CD4-positive, alpha-beta T cell treated with Interleukin-2 at 100 ng/mL for 4 hours (primary cell): ENCODE data around the gene GSK3B.
A peak's percentile ranks its signal among the peaks of the same experiment; 100 is the strongest.
"Not testable (repeated sequence)": the region's sequence is repeated elsewhere in the genome, so short reads cannot be mapped to it uniquely, and the experiment has no call there.

Experiments used
- DNase-seq: peaks from one replicate; pipeline ENCODE4 v3.0.0-alpha.2; 2020; ENCODE audit warnings: low spot score

Gene GSK3B

GRCh38 chr3:120053647-120054046 is 40.6 kb downstream of the GSK3B start:
- DNase-seq, result not testable (repeated sequence)

GRCh38 chr3:120052677-120053076 is 41.6 kb downstream of the GSK3B start:
- DNase-seq, result no peak

GRCh38 chr3:120052225-120052624 is 42.0 kb downstream of the GSK3B start:
- DNase-seq, result no peak

DNA sequence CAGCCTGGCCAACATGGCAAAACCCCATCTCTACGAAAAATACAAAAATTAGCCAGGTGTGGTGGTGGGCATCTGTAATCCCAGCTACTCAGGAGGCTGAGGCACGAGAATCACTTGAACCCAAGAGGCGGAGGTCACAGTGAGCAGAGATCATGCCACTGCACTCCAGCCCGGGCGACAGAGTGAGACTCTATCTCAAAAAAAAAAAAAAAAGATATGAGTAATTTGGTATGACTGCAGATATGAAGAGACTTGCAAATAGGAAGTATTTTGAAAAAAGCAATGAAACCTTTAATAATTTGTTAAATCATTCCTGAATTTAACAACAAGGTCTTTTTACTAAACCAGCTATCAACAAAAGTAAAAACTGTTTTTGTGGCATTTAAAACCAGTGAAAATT is 42.7 kb downstream of the GSK3B start:
- DNase-seq, result not testable (repeated sequence)

DNA sequence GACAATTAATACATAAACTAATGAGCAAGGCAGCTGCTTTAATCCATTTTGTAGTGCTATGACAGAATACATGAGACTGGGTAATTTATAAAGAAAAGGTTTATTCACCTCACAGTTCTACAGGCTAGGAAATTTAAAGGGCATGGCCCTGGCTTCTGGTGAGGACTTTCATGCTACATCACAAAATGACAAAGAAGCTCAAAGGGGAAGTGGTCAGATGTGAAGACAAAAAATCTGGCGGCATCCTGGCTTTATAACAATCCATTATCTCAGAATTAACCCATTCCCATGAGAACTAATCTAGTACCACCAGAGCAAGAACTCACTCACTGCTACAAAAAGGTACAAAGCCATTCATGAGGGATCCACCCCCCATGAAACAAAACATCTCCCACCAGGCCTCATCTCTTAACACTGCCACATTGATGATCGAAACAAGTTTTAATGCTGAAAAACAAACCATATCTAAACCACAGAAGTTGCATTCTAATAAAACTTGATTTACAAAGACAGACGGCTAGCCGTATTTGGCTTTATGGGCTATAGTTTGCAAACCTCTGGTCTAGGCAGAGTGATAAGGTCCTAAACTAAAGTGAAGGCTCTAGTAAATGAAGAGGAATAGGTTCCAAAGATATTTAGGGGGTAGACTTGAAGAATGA is 44.2 kb downstream of the GSK3B start:
- DNase-seq, result no peak

GRCh38 chr3:120049072-120049471 is 45.2 kb downstream of the GSK3B start:
- no peak for DNase-seq

- DNase-seq, result no peak
Measured at GRCh38 chr3:120048355-120049041, 45.7 kb downstream of the GSK3B start.

GRCh38 chr3:120047686-120048085 is 46.6 kb downstream of the GSK3B start:
- no peak for DNase-seq

DNA sequence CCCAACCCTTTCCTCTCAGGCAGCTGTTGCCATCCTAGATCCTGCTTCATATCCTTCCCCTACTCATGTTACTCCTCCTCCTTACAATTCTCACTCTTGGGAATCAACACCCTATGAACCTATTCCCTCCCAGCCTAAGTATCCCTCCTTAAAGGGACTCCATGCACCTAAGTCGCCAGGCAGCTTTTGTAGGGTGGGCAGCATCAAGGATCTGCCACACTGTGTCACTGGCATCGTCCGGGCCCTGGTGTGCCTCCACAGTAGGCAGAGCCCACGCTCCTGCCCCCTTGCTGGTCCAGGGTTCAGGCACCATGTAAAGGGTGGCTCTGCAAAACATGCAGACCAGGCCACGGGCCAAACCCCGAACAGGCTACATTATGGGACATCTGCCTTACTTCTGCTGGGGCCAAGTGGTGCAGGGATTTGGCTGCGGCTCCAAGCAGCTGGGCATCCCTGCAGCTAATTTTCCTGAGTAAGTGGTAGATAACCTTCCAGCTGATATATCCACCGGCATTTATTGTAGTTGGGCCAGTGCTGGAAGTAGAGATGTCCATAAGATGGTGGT is 53.4 kb downstream of the GSK3B start:
- DNase-seq, result no peak

GRCh38 chr3:120039642-120040610 is 54.3 kb downstream of the GSK3B start:
- no peak for DNase-seq

DNA sequence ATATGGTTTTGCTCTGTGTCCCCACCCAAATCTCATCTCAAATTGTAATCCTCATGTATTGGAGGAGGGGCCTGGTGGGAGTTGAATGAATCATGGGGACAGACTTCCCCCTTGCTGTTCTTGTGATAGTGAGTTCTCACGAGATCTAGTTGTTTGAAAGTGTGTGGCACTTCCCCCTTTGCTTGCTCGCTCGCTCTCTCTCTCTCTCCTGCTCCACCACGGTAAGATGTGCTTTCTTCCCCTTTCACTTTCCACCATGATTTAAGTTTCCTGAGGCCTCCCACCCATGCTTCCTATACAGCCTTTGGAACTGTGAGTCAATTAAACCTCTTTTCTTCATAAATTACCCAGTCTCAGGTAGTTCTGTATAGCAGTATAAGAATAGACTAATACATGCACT is 60.7 kb downstream of the GSK3B start:
- no peak for DNase-seq

GRCh38 chr3:120031561-120031960 is 62.7 kb downstream of the GSK3B start:
- no peak for DNase-seq

DNA sequence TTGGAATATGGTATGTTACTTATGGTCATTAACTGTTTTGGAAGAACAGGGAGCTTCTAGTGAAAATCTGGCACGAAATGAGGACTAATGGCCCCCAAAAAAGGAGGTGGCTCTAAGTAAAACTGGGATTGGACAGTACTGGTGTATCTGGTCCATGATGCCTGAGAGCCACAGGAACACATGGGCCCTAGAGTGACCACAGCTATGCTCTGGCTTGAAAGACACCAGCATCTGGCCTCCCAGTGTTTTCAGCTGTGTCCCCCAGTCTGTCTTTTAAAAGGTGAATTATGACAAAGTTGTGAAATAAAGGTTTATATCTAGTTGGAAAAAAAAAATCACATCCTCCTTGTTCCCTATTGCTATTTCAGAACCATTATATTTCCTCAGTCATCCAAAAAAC is 64.5 kb downstream of the GSK3B start:
- DNase-seq, result no peak

DNA sequence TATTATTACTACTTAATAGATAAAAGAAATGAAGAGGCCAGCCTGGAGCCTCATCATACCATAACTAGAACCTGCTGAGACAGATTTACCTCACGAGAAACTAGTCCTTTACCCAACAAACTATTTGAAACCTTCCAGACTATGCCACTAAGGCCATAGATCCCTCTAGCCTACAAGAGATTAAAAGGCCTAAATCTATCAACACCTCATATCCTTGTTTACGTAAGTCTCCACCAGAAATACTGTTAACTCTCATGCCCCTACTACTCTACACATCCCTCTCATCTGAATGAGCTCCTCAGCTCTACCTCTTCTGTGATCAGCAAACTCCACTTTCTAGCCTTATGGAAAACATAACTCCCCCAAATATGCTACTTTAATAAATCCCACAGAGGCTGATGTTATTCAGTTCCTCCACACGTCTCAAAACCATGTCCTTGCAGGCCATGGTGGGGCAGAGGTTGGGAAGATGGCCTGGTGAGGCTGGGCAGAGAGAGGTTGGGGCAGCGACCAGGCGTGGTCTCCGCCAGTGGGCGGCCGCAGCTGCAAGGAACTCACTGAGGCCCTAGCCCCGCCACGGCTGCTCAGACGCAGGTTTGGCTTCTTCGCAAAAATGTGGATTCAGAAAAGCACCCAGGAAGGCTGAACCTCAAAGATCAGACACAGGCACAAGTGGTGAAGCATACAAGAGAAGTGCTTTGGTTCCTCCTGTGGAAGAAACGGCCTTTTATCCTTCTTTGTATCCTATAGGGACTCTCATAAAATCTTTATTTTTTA is 65.8 kb downstream of the GSK3B start:
- no peak for DNase-seq

GRCh38 chr3:120027226-120027625 is 67.0 kb downstream of the GSK3B start:
- no peak for DNase-seq

DNA sequence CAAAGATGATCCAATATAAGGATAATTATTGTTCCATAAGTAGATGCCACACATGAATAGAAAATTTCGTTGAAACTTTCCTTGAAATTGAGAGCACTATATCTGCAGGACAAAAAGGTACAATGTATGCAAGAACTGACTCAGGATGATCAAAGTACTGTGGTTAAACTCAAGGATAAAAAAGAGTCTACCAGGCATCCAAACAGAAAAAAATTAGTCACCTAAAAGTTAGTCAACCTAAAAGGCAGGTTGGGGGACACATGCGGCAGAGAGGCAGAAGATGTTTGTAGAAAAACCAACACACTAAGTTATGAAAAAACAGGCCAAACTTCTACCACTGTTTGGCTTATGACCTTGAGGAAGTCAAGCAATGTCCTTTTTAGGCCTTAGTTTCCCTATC is 68.7 kb downstream of the GSK3B start:
- DNase-seq, result peak; percentile 32

GRCh38 chr3:120024103-120024502 is 70.1 kb downstream of the GSK3B start:
- no peak for DNase-seq

DNA sequence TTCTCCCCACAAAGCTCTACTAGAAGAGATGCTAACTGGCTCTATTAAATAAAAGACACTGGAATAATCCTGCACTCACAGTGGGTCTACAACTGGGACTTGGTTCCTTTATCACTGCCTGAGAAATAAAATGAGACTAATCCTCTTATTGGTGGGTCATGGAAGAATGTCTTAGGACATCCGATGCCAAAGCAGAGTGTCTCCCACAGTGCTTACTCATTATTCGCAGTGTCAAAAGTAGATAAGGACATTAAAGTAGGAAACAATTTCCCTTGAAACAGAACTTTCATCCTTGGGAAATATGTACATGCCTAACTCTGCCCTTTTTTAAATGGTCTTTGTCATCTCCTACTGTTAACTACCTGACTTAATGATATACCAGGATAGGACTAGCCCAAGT is 71.5 kb downstream of the GSK3B start:
- no peak for DNase-seq

DNA sequence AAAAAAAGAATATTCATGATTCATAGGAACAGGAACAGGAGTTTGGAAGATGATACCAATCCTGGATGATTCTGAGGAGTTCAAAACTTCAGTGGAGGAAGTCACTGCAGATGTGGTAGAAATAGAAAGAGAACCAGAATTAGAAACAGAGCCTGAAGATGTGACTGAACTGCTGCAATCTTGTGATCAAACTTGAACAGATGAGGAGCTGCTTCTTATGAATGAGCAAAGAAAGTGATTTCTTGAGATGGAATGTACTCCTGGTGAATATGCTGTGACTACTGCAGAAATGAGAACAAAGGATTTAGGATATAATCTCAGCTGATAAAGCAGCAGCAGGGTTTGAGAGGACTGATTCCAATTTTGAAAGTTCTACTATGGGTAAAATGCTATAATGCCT is 72.7 kb downstream of the GSK3B start:
- DNase-seq, result no peak

GRCh38 chr3:120018299-120018698 is 75.9 kb downstream of the GSK3B start:
- no peak for DNase-seq

- DNase-seq, result no peak
Measured at GRCh38 chr3:120017692-120018091, 76.6 kb downstream of the GSK3B start.

GRCh38 chr3:120013481-120013880 is 80.8 kb downstream of the GSK3B start:
- no peak for DNase-seq
